Left forelimb (tissue), 1 donor: Measurements from ENCODE around the gene MFSD11.
"Not testable (repeated sequence)": the region's sequence is repeated elsewhere in the genome, so short reads cannot be mapped to it uniquely, and the experiment has no call there.

ENCODE experiments used
- DNase-seq: peaks from one replicate; pipeline ENCODE4 v3.0.0-alpha.2; 2018; ENCODE audit warnings: low spot score

The MFSD11 gene

GRCh38 chr17:76737676-76738467 is at the start of gene MFSD11:
Gene MFSD11, plus strand, starts transcription at chr17:76738119. Its CDS starts 234 bp downstream, at chr17:76738353.
- peak; percentile 97 for DNase-seq

- no peak for DNase-seq
These were observed 49.7 kb upstream of the MFSD11 start for GRCh38 chr17:76688165-76688622.

- no peak for DNase-seq
These were observed 48.1 kb upstream of the MFSD11 start for GRCh38 chr17:76689859-76690258.

GRCh38 chr17:76690596-76691280 is 47.2 kb upstream of the MFSD11 start:
- no peak for DNase-seq

- no peak for DNase-seq
These were observed 46.3 kb upstream of the MFSD11 start for GRCh38 chr17:76691379-76692191.

- no peak for DNase-seq
These were observed 42.7 kb upstream of the MFSD11 start for GRCh38 chr17:76695059-76695831.

- no peak for DNase-seq
These were observed 40.9 kb upstream of the MFSD11 start for GRCh38 chr17:76696763-76697701.

- no peak for DNase-seq
These were observed 40.0 kb upstream of the MFSD11 start for GRCh38 chr17:76697702-76698465.

- not testable (repeated sequence) for DNase-seq
These were observed 39.4 kb upstream of the MFSD11 start for GRCh38 chr17:76698466-76698977.

- no peak for DNase-seq
These were observed 37.7 kb upstream of the MFSD11 start for GRCh38 chr17:76700270-76700616.

- DNase-seq: no peak
These were observed 37.1 kb upstream of the MFSD11 start for GRCh38 chr17:76700617-76701470.

GRCh38 chr17:76701471-76701967 is 36.4 kb upstream of the MFSD11 start:
- no peak for DNase-seq

- no peak for DNase-seq
These were observed 35.8 kb upstream of the MFSD11 start for GRCh38 chr17:76702076-76702475.

GRCh38 chr17:76702941-76703637 is 34.8 kb upstream of the MFSD11 start:
- DNase-seq: no peak

GRCh38 chr17:76704805-76705204 is 33.1 kb upstream of the MFSD11 start:
- DNase-seq: no peak

- no peak for DNase-seq
These were observed 31.1 kb upstream of the MFSD11 start for GRCh38 chr17:76706817-76707216.

- no peak for DNase-seq
These were observed 29.7 kb upstream of the MFSD11 start for GRCh38 chr17:76707985-76708807.
